Esophagus (tissue), 2 donors: ENCODE measurements around the gene C11orf68. TPM values are rescaled to one million over a fixed set of nuclear protein-coding genes. Genes with fewer than 3 reads are reported as not detected.
A peak's percentile ranks its signal among the peaks of the same experiment; 100 is the strongest.

ENCODE experiments used
- H3K27ac ChIP-seq, 2 donors: one replicate each; pipeline ENCODE4 v1.5.1; 2013; ENCODE audit warnings: low read depth in 2 of 2, mild to moderate bottlenecking in 2 of 2, inconsistent platforms in 1 of 2, low read length in 1 of 2, moderate library complexity in 1 of 2
- H3K27me3 ChIP-seq, 2 donors: one replicate each; pipeline ENCODE4 v1.6.1; 2013; ENCODE audit warnings: low read length in 2 of 2, control low read depth in 1 of 2, mild to moderate bottlenecking in 1 of 2; ENCODE audit not compliant: insufficient read depth in 2 of 2, control insufficient read depth in 1 of 2
- H3K36me3 ChIP-seq, 2 donors: one replicate each; pipeline ENCODE4 v1.6.1; 2013; ENCODE audit warnings: low read length in 1 of 2; ENCODE audit not compliant: control insufficient read depth in 2 of 2, insufficient read depth in 2 of 2
- H3K4me1 ChIP-seq, 2 donors: one replicate each; pipeline ENCODE4 v1.6.1; 2013; ENCODE audit warnings: low read length in 1 of 2; ENCODE audit not compliant: control insufficient read depth in 2 of 2, insufficient read depth in 2 of 2
- H3K4me3 ChIP-seq, 2 donors: one replicate each; pipeline ENCODE4 v1.5.1; 2013; ENCODE audit warnings: low read length in 2 of 2, mild to moderate bottlenecking in 2 of 2, low read depth in 1 of 2, moderate library complexity in 1 of 2
- H3K9me3 ChIP-seq, 2 donors: one replicate each; pipeline ENCODE4 v1.6.1; 2013; ENCODE audit warnings: mild to moderate bottlenecking in 2 of 2, low read depth in 1 of 2, low read length in 1 of 2, moderate library complexity in 1 of 2; ENCODE audit not compliant: control insufficient read depth in 2 of 2, insufficient read depth in 1 of 2
- WGBS, 2 donors: extraction: QIAGEN DNeasy Blood & Tissue Kit; methylation state at CpG; one replicate each; pipeline ENCODE4 v1.1.7; 2013; 5-methylcytosine and 5-hydroxymethylcytosine counted together
- polyA plus RNA-seq, 2 donors: library from polyadenylated mRNA; stranded (reverse); fragments of 200-250 nt; gene quantifications; one replicate each; pipeline ENCODE4 v1.2.3, GENCODE V29; 2013
- donor health status: healthy with polysubstance abuse.
- donor health status: Bipolar disorder and iron deficiency.

The C11orf68 gene
- polyA plus RNA-seq, 2 donors: 21.8 to 27.6 TPM

- Histone ChIP-seq H3K27ac (no peak overlapping the region), H3K9me3 (no peaks in the 10 kb centered on the region)
- 59 to 64% methylated on average over 6 of the region's 6 CpGs for WGBS, 2 donors
Measured at GRCh38 chr11:65928667-65929066, 9.8 kb upstream of the C11orf68 start.

GRCh38 chr11:65927904-65928397, 9.1 kb upstream of the C11orf68 start:
- Histone ChIP-seq H3K27me3 (no peaks in the 10 kb centered on the region), H3K9me3 (no peaks in the 10 kb centered on the region), H3K4me3 (no peak overlapping the region), H3K4me1 (peaks cover 0 to 3% of the 10 kb centered on the region in 2 donors), H3K36me3 (peaks cover 0 to 4% of the 10 kb centered on the region in 2 donors), H3K27ac (peak overlapping the region; percentile 35 to 48)
- 48 to 51% methylated on average over 9 of the region's 9 CpGs for WGBS, 2 donors

More at GRCh38 chr11:65928667-65929066, 9.8 kb upstream of the C11orf68 start:
- peaks cover 0 to 3% of the 10 kb centered on the region in 2 donors for H3K4me1 ChIP-seq
- no peaks in the 10 kb centered on the region for H3K27me3 ChIP-seq
- no peak overlapping the region for H3K4me3 ChIP-seq
- peaks cover 0 to 2% of the 10 kb centered on the region in 2 donors for H3K36me3 ChIP-seq

- no peaks in the 10 kb centered on the region for H3K9me3 ChIP-seq
- H3K4me3 ChIP-seq: no peak overlapping the region
- WGBS, 2 donors: 71 to 73% methylated on average over 2 of the region's 2 CpGs
- no peaks in the 10 kb centered on the region for H3K27me3 ChIP-seq
- H3K36me3 ChIP-seq: peaks cover 0 to 8% of the 10 kb centered on the region in 2 donors
- H3K27ac ChIP-seq: no peak overlapping the region
- H3K4me1 ChIP-seq: peaks cover 5 to 8% of the 10 kb centered on the region in 2 donors
Measured at GRCh38 chr11:65925397-65925796, 6.5 kb upstream of the C11orf68 start.

DNA sequence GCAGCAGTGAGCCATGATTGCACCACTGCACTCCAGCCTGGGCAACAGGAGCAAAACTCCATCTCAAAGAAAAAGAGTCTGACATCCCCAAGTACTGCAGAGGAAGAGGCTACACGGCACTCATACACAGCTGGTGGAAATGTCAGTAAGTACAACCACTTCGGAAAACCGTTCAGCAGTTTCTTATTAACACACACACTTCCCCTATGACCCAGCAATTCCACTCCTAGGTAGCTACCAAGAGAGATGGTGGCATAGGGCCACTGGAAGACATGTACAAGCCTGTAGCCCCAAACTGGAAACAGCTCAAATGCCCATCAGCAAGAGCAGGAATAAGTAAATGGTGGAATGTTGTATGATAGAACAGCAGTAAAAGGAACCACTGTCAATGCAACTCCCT, 3.7 kb upstream of the C11orf68 start:
- H3K27ac ChIP-seq: no peak overlapping the region
- peaks cover 0 to 8% of the 10 kb centered on the region in 2 donors for H3K36me3 ChIP-seq
- H3K27me3 ChIP-seq: no peaks in the 10 kb centered on the region
- H3K9me3 ChIP-seq: no peaks in the 10 kb centered on the region
- H3K4me3 ChIP-seq: no peak overlapping the region
- 73 to 82% methylated on average over 3 of the region's 3 CpGs for WGBS, 2 donors
- H3K4me1 ChIP-seq: peaks cover 12 to 17% of the 10 kb centered on the region in 2 donors

DNA sequence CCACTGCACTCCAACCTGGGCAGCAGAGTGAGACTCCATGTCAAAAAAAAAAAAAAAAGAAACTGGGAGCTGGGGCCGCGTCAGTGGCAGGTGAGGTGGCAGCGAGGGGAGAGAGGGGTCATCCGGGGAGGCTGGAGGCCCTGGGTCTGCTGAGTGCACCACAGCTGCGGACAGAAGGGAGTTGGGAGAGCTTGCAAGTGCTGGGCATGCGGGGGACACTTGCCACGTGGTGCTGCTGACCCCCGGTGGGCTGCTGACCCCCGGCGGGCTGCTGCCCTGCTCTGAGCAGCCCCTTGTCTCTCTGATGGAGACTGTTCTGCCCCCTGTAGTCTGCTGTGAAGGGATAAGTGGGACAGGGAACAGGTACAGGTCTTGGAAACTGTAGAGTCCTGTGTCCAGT, 3.0 kb upstream of the C11orf68 start:
- 94 to 96% methylated on average over 10 of the region's 10 CpGs for WGBS, 2 donors
- H3K27ac ChIP-seq: no peak overlapping the region
- H3K27me3 ChIP-seq: no peaks in the 10 kb centered on the region
- H3K4me3 ChIP-seq: no peak overlapping the region
- peaks cover 19 to 24% of the 10 kb centered on the region in 2 donors for H3K4me1 ChIP-seq
- peaks cover 0 to 11% of the 10 kb centered on the region in 2 donors for H3K36me3 ChIP-seq
- no peaks in the 10 kb centered on the region for H3K9me3 ChIP-seq

DNA sequence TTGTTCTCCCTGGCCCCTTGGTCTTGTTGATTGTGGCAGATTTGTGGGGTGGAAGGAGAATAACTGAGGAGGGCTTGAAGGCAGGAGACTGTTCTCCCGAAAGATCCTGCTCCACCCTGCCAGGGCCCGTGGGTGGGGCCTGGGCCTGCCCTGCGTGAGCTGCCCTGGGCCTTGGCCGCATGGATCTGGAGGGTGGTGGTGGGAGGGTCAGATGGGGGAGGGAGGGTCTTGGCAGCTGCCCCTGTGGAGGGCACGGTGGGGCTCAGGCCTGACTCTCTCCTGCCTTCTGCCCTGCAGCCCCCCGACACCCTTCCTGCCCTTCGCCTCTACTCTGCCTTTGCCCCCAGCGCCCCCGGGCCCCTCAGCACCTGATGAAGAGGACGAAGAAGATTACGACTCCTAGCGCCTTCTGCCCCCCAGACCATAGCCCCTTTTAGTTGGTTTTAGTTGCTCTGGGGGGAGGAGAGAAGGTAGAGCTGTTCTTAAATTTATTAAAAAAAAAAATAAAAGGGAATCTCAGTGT, 2.2 kb upstream of the C11orf68 start:
- Histone ChIP-seq H3K9me3 (no peaks in the 10 kb centered on the region), H3K4me1 (peaks cover 20 to 28% of the 10 kb centered on the region in 2 donors), H3K27ac (no peak overlapping the region), H3K27me3 (no peaks in the 10 kb centered on the region), H3K36me3 (peaks cover 0 to 11% of the 10 kb centered on the region in 2 donors), H3K4me3 (peak overlapping the region in 1 of 2 donors; percentile 72)
- WGBS, 2 donors: 72 to 79% methylated on average over 12 of the region's 12 CpGs

DNA sequence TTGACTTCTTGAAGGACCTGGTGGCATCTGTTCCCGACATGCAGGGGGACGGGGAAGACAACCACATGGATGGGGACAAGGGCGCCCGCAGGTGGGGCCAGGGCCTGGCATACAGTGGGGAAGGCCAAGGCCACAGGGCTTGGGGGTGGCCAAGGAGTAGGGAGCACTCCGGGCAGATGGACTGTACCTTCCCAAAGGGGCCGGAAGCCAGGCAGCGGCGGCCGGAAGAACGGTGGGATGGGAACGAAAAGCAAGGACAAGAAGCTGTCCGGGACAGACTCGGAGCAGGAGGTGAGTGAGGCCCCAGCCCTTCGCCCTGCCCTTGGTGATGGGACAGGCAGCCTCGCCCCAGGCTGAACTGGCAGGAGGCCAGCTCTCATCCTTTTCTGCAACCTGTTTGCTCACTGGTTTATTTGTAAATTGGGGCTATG, 1.5 kb upstream of the C11orf68 start:
- Histone ChIP-seq H3K4me3 (peak overlapping the region; percentile 72 to 81), H3K9me3 (no peaks in the 10 kb centered on the region), H3K4me1 (peaks cover 23 to 34% of the 10 kb centered on the region in 2 donors), H3K36me3 (peaks cover 0 to 11% of the 10 kb centered on the region in 2 donors), H3K27ac (no peak overlapping the region), H3K27me3 (no peaks in the 10 kb centered on the region)
- 50 to 51% methylated on average over 15 of the region's 15 CpGs for WGBS, 2 donors

- peak overlapping the region; percentile 91 to 93 for H3K27ac ChIP-seq
- peaks cover 28 to 40% of the 10 kb centered on the region in 2 donors for H3K4me1 ChIP-seq
- peak overlapping the region; percentile 72 to 81 for H3K4me3 ChIP-seq
- H3K9me3 ChIP-seq: no peaks in the 10 kb centered on the region
- no peaks in the 10 kb centered on the region for H3K27me3 ChIP-seq
- H3K36me3 ChIP-seq: peaks cover 0 to 11% of the 10 kb centered on the region in 2 donors
- WGBS, 2 donors: 1% methylated on average over 37 to 60 of the region's 60 CpGs
Measured at GRCh38 chr11:65919573-65920371, 910 bp upstream of the C11orf68 start.

DNA sequence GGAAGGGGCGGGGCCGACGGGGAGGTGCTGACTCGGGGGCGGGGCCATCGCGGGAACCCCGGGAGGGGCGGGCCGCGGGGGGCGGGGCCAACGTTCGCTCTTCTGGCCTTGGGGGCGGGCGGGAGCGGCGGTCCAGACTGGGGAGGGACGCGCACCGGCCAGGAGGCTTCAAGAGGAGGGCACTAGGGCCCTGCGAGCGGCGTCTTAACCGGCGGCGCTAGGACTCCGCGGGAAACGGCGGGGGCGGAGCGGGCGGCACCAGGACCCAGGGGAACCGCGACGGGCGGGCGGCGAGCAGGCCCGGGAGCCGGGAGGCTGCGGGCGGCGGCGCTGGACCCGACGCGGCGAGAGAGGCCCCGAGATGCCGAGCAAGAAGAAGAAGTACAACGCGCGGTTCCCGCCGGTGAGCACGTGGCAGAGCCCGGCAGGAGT, 295 bp upstream of the C11orf68 start, which contains the start of gene DRAP1:
Gene DRAP1, plus strand, starts transcription at position 286 of the 432 bp plus-strand sequence. Its CDS starts 76 bp downstream, at position 362.
- WGBS, 2 donors: 1% methylated on average over 21 to 59 of the region's 59 CpGs
- H3K9me3 ChIP-seq: no peaks in the 10 kb centered on the region
- peaks cover 0 to 9% of the 10 kb centered on the region in 2 donors for H3K36me3 ChIP-seq
- peaks cover 28 to 42% of the 10 kb centered on the region in 2 donors for H3K4me1 ChIP-seq
- peak within 1 kb of the TSS; percentile 72 to 88 for H3K4me3 ChIP-seq
- H3K27me3 ChIP-seq: no peaks in the 10 kb centered on the region
- peak within 1 kb of the TSS; percentile 96 to 98 for H3K27ac ChIP-seq
